Measurements from ENCODE around the gene TTC21B.
"Not testable (repeated sequence)": the region's sequence is repeated elsewhere in the genome, so short reads cannot be mapped to it uniquely, and the experiment has no call there.

The TTC21B gene

DNA sequence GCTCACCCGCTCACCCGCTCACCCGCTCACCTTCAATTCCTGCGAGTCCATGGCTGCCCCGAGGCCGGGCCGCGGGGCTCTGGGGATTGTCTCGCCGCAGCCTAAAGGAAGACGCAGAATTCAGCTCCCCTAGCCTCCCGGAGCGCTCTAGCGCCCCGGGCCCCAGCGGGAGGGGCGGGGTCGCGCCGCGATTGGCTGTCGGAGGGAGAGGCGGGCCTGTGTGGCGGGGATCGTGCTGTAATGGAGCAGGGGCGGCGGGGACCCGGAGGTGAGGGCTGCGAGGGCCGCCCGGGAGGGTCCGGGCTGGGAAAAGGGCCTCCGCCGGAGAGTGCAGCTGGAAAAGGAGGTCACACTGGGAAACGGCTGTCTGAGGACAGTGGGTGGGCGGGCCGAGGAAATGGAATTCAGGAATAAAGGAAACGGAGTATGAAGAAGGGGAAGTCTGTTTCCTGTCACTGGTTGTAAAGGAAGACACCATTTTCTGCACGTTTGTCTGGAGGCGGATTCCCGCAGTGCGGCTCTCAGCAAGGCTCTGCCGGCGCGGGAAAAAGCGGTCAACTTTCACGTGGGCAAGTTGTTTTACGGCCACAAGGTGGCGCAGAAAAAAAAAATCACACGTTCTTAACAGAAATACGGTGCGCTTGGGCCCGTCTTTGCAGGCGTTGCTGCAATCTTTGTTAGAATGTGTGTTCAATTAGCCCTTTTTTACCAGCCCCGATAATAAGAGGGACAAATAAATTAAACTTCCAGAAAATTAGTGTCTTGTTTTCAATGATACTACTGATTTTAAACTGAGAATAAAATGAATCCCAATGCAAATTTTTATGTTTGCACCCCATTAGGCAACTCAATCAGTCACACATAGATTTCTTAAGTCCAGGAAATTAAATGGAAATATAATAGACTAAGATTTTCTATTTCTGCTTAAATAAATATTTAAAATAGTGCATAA lies at the start of gene TTC21B:
TTC21B (minus strand) TSS at position 122 of the 952 bp plus-strand sequence; CDS start at position 51, 71 bp downstream.
- peak; percentile 99 for DNase-seq

DNA sequence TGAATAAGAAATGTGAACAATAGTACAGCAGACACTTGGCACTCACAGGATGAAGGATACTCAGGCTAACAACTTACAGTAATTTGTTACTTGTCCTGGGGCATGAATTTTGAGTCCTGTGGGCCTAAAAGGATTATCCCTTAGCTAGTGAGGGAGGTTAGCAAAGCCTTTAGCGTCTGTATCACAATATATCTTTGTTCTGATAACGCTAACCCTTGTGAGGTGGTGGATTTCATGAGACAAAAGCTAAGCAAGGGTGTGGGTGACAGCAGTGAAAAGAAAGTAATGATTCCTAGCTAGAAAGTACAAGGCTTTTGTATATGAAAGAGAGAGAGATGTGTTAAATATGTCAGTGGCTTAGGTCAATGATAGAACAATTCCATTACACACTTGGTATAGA lies 46.8 kb upstream of the TTC21B start:
- no peak for DNase-seq

DNA sequence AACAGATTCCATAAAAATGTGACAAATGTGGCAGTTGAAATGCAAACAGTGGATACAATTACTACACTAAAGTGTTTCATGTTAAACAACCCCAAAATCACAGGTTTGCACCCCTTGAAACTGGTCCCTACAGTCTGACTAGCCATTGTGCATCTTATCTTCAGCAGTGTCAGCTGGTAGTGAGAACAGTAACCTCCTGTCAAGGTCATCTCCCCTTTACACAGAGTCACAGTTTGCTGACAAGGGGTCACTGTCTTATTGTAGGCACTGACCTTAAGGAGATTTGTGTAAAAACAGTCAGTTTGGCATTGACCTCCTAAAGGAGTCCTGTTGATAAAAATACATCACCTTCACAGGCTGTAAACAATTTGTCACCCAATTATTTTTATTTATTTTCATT lies 37.3 kb upstream of the TTC21B start:
- DNase-seq: no peak

DNA sequence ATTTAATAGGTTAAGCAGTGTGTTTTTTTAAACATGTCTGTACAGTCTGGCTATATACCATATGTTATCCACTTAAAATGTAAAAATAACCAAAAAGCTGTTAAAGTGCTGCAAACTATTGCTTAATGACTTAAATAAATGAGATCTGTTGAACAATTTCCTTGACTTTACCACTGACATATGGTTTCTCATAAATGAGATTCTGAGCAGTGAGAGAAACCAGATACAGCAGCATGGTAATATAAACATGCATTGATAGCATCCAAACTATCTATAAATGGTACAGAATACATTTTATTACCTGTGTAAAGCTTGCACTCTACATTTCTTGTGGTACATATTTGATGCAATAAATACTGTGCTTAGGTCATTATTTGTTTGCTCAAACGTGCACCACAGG lies 36.3 kb upstream of the TTC21B start:
- no peak for DNase-seq

- DNase-seq: no peak
These were observed 31.5 kb upstream of the TTC21B start for GRCh38 chr2:165985120-165985519.

- DNase-seq: not testable (repeated sequence)
These were observed 18.6 kb upstream of the TTC21B start for GRCh38 chr2:165972161-165972560.

- DNase-seq: no peak
These were observed 17.1 kb upstream of the TTC21B start for GRCh38 chr2:165970663-165971062.

- DNase-seq: no peak
These were observed 15.7 kb upstream of the TTC21B start for GRCh38 chr2:165969227-165969626.

DNA sequence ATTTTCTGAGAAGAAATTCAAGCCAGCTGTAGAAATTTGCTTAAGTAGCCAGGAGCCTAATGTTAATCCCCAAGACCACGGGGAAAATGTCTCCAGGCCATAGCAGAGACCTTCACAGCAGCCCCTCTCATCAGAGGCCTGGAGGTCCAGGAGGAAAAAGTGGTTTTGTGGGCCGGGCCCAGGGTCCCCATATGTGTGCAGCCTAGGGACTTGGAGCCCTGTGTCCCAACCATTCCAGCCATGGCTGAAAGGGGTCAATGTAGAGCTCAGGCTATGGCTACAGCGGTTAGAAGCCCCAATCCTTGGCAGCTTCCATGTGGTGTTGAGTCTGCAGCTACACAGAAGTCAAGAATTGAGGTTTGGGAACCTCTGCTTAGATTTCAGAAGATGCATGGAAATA lies 14.2 kb upstream of the TTC21B start:
- no peak for DNase-seq

DNA sequence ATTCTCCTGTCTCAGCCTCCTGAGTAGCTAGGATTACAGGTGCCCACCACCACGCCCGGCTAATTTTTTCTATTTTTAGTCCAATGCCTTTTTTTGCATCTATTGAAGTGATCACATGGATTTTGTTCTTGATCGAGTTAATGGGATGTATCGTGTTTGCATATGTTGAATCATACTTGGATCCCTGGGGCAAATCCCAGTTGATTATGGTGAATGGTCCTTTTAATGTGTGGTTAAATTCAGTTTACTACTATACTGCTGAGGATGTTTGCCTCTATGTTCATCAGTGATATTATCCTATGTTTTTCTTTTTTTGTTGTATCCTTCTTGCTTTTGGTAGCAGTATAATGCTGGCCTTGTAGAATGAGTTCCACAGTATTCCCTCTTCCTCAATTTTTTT lies 8.2 kb upstream of the TTC21B start:
- DNase-seq: no peak

- DNase-seq: no peak
These were observed 5.8 kb upstream of the TTC21B start for GRCh38 chr2:165959371-165959770.

- no peak for DNase-seq
These were observed 4.9 kb upstream of the TTC21B start for GRCh38 chr2:165958313-165958960.

- DNase-seq: no peak
These were observed 3.6 kb upstream of the TTC21B start for GRCh38 chr2:165957030-165957675.

DNA sequence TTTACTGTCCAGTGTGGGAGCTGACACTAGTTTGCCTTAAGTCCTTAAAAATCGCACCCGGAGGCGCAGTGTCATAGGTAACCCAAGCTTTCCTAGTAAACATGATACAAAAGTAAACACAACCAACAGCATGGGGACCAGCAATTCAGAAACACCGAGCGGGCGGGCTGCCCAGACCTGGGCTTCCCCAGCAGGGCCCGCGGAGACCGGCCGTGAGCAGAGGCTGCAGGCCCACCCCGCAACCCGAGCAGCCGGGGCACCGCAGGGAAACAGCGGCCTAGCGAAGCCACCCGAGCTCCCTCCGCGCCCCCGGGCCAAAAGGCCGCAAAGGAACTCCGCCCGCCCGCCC lies 296 bp downstream of the TTC21B start:
- DNase-seq: no peak

- DNase-seq: no peak
These were observed 800 bp downstream of the TTC21B start for GRCh38 chr2:165952741-165953211.

GRCh38 chr2:165952085-165952484 lies 1.5 kb downstream of the TTC21B start:
- DNase-seq: no peak

DNA sequence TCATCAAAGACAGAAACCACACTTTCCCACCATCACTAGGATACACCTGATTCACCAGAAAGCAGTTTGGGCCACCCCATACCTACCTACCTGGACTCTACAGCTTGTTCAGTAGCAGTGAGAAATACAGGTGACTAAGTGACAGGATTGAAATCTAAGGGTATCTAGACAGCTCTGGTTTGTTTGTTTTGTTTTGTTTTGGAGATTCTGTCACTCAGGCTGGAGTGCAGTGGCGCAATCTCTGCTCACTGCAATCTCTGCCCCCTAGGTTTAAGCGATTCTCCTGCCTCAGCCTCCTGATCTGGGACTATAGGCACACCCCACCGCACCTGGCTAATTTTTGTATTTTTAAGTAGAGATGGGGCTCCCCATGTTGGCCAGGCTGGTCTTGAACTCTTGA lies 3.1 kb downstream of the TTC21B start:
- no peak for DNase-seq

- no peak for DNase-seq
These were observed 11.7 kb downstream of the TTC21B start for GRCh38 chr2:165941827-165942226.

- no peak for DNase-seq
These were observed 15.3 kb downstream of the TTC21B start for GRCh38 chr2:165938237-165938636.

DNA sequence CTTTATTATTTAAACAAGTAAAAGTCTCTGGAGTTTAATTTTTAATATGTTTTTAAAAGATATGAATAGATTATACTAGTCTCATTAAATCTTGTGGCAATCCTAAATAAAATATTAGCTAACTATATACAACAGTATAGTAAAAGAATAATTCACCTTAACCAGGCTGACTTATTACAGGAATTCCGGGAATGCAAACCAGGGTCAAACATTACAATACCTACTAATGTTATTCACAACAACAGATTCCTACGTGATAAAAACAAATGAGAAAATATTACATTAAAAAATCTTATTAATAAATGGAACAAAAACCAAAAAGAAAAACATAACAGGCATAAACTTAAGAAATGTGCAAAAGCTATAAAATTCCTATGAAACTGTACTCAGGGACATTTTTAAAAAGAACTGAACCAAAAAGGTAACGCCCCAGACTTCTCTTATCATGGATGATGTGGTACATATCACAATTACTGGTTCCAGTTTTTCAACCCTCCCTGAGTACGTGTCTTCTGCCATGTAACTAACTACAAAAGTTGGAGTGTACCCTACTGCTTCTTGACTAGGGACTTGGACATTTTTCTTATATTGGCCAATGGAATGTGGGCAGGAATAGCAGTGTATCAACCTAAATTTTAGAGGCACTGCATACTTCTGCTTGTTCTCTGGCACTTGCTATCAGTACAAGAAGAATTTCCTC lies 20.2 kb downstream of the TTC21B start:
- DNase-seq: no peak

DNA sequence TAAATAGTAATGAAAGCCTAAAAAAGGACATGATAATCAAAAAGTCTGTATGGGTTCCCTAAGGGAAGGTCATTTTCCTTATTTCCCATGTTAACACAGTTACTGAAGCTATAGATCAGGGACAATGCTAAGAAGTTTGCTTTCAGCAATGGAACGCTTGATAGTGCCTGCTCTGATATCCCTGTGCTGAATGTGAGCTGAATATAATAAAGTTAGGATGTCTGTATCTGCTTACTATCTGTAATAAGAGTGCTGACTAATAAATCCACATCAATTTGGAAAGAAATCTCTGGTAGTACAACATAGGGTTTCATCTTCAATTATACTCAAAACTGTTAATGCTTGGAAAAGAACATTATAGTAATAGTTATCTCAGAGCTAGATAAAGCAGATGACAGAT lies 25.8 kb downstream of the TTC21B start:
- DNase-seq: no peak

GRCh38 chr2:165927353-165927752 lies 26.2 kb downstream of the TTC21B start:
- DNase-seq: no peak

DNA sequence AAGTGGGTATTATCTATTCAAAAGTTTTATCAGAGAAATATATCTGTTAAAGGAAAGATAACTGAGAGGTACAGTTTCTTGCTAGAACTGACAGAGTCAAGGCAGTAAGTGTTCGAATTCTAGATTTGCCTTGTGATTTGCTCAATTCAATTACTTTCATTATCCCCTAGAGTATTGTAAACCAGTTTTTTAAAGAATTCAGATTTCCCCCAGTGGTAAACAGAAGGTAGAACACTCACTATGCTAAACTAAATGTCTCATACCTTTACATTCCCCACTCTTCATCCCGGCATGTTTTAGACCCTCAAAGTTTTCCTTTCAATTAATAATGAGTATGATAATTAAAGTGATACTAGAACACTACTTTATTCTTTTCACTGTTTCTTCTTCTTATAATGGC lies 28.6 kb downstream of the TTC21B start:
- no peak for DNase-seq
